ENCODE results near the gene PTPN20.

- TF ChIP-seq CTCF (IDR thresholded peaks at IDR 0.05) (no peak), POLR2AphosphoS5 (IDR thresholded peaks at IDR 0.05; ENCODE audit: low read depth, low read length) (no peak), SIN3A (IDR thresholded peaks at IDR 0.05; ENCODE audit: borderline replicate concordance, insufficient read depth, low read depth, low read length) (no peak)
- TF ChIP-seq, protein P1, sequence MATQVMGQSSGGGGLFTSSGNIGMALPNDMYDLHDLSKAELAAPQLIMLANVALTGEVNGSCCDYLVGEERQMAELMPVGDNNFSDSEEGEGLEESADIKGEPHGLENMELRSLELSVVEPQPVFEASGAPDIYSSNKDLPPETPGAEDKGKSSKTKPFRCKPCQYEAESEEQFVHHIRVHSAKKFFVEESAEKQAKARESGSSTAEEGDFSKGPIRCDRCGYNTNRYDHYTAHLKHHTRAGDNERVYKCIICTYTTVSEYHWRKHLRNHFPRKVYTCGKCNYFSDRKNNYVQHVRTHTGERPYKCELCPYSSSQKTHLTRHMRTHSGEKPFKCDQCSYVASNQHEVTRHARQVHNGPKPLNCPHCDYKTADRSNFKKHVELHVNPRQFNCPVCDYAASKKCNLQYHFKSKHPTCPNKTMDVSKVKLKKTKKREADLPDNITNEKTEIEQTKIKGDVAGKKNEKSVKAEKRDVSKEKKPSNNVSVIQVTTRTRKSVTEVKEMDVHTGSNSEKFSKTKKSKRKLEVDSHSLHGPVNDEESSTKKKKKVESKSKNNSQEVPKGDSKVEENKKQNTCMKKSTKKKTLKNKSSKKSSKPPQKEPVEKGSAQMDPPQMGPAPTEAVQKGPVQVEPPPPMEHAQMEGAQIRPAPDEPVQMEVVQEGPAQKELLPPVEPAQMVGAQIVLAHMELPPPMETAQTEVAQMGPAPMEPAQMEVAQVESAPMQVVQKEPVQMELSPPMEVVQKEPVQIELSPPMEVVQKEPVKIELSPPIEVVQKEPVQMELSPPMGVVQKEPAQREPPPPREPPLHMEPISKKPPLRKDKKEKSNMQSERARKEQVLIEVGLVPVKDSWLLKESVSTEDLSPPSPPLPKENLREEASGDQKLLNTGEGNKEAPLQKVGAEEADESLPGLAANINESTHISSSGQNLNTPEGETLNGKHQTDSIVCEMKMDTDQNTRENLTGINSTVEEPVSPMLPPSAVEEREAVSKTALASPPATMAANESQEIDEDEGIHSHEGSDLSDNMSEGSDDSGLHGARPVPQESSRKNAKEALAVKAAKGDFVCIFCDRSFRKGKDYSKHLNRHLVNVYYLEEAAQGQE (IDR thresholded peaks at IDR 0.05; ENCODE audit: insufficient read depth in 1 of 2, low read depth in 2 of 2, low read length in 1 of 2): no peak
Measured at GRCh38 chr10:47027784-47028260, 116.6 kb downstream of the PTPN20 start.

All from Panc1 (cell line).